GM12878 (cell line): ENCODE data around the gene MATN1. TPM values are rescaled to one million over a fixed set of nuclear protein-coding genes. Genes with fewer than 3 reads are reported as not detected.

ENCODE experiments used
- ASH2L ChIP-seq: fragments of 300-600, 200-600 bp; sonication (generic); IDR thresholded peaks from 2 replicates; pipeline ENCODE4 v1.6.1; 2017; ENCODE audit warnings: low read depth, mild to moderate bottlenecking, borderline replicate concordance
- ATF7 ChIP-seq: fragments of 450-650 bp; IDR thresholded peaks from 2 replicates; pipeline ENCODE4 v1.6.1; 2016; ENCODE audit warnings: low read depth, mild to moderate bottlenecking
- BMI1 ChIP-seq: fragments of 450-650 bp; IDR thresholded peaks from 2 replicates; pipeline ENCODE4 v1.6.1; 2016; ENCODE audit warnings: mild to moderate bottlenecking, moderate library complexity, borderline replicate concordance
- CBX5 ChIP-seq: sonication (generic); IDR thresholded peaks from 2 replicates; pipeline ENCODE4 v1.6.1; 2016; ENCODE audit warnings: low read depth, moderate library complexity, mild to moderate bottlenecking, inconsistent platforms
- CREM ChIP-seq: IDR thresholded peaks from 2 replicates; pipeline ENCODE4 v1.6.1; 2014; ENCODE audit warnings: antibody characterized with exemption, low read depth
- DPF2 ChIP-seq: fragments of 450-650 bp; IDR thresholded peaks from 2 replicates; pipeline ENCODE4 v1.6.1; 2017; ENCODE audit warnings: mild to moderate bottlenecking
- HCFC1 ChIP-seq: fragments of 150-350 bp; IDR thresholded peaks from 2 replicates; pipeline ENCODE4 v1.6.1; 2014; ENCODE audit warnings: low read length
- NFYA ChIP-seq: IDR thresholded peaks from 2 replicates; pipeline ENCODE4 v1.6.1; 2011; ENCODE audit warnings: low read depth, mild to moderate bottlenecking, low read length, improper control_type of control experiment, borderline replicate concordance
- NR2C1 ChIP-seq: fragments of 450-650 bp; IDR thresholded peaks from 2 replicates; pipeline ENCODE4 v1.6.1; 2017; ENCODE audit warnings: antibody characterized with exemption, mild to moderate bottlenecking, moderate library complexity
- POLR2A ChIP-seq: IDR thresholded peaks from 2 replicates; pipeline ENCODE4 v1.6.1; 2011; ENCODE audit warnings: low read depth, mild to moderate bottlenecking, low read length
- POLR2AphosphoS2 ChIP-seq: IDR thresholded peaks from 2 replicates; pipeline ENCODE4 v1.6.1; 2011; ENCODE audit warnings: low read depth, mild to moderate bottlenecking, low read length, improper control_type of control experiment, moderate library complexity
- RBBP5 ChIP-seq: fragments of 200-600 bp; sonication (generic); conservative IDR thresholded peaks from 2 replicates; pipeline ENCODE4 v1.6.1; 2016
- SIN3A ChIP-seq: IDR thresholded peaks from 2 replicates; pipeline ENCODE4 v1.6.1; 2012; ENCODE audit warnings: low read depth, low read length, improper control_type of control experiment
- polyA plus RNA-seq, 11 experiments: library from polyadenylated mRNA; depleted of rRNA in 4 of 11; unstranded in 6 of 11; stranded (reverse) in 5 of 11; fragments of >200 nt; fragmentation: Nextera tagmentation in 4 of 11; fragmentation: Illumina TruSeq in 1 of 11; extraction: Ambion mirVana in 4 of 11; extraction: Trizol in 1 of 11; gene quantifications; 1 replicate in 1 of 11; 2 replicates in 10 of 11; pipeline versions ENCODE4 v1.2.1 to v1.2.3, GENCODE V29; 2011 to 2016; ENCODE audit warnings: inconsistent platforms in 2 of 11, missing spikeins in 2 of 11, low read depth in 1 of 11
- total RNA-seq, 4 experiments: library from RNA; depleted of rRNA in 3 of 4; stranded (reverse); fragments of >200 nt in 3 of 4; fragmentation: Illumina TruSeq in 1 of 4; extraction: Trizol in 1 of 4; gene quantifications; 2 replicates each; pipeline versions ENCODE4 v1.2.1 to v1.2.3, GENCODE V29; 2013 to 2021
- TF ChIP-seq, protein P1 (sequence below): fragments of 150-350 bp; IDR thresholded peaks from 2 replicates; pipeline ENCODE4 v1.6.1; 2016; ENCODE audit warnings: low read depth, low read length
- TF ChIP-seq, protein P2 (sequence below): IDR thresholded peaks from 2 replicates; pipeline ENCODE4 v1.6.1; 2012; ENCODE audit warnings: low read depth, low read length, improper control_type of control experiment
- TF ChIP-seq, protein P3 (sequence below): fragments of 450-650 bp; formaldehyde crosslinking; IDR thresholded peaks from 2 replicates; pipeline ENCODE4 v1.4.0; 2020; ENCODE audit warnings: mild to moderate bottlenecking, moderate library complexity
- TF ChIP-seq, protein P4 (sequence below): IDR thresholded peaks from 2 replicates; pipeline ENCODE4 v1.6.1; 2012; ENCODE audit warnings: low read depth, low read length, improper control_type of control experiment
- TF ChIP-seq, protein P5 (sequence below): fragments of 450-650 bp; IDR thresholded peaks from 2 replicates; pipeline ENCODE4 v1.6.1; 2017; ENCODE audit warnings: low read depth, mild to moderate bottlenecking, moderate library complexity

MATN1 gene
- total and polyA plus RNA-seq, 10 of the 15 experiments (the other 5 are each of a cell fraction or from before 2014, with no cell fraction given) = 0.04 to 0.50 (median 0.10) TPM; not detected in 1

DNA sequence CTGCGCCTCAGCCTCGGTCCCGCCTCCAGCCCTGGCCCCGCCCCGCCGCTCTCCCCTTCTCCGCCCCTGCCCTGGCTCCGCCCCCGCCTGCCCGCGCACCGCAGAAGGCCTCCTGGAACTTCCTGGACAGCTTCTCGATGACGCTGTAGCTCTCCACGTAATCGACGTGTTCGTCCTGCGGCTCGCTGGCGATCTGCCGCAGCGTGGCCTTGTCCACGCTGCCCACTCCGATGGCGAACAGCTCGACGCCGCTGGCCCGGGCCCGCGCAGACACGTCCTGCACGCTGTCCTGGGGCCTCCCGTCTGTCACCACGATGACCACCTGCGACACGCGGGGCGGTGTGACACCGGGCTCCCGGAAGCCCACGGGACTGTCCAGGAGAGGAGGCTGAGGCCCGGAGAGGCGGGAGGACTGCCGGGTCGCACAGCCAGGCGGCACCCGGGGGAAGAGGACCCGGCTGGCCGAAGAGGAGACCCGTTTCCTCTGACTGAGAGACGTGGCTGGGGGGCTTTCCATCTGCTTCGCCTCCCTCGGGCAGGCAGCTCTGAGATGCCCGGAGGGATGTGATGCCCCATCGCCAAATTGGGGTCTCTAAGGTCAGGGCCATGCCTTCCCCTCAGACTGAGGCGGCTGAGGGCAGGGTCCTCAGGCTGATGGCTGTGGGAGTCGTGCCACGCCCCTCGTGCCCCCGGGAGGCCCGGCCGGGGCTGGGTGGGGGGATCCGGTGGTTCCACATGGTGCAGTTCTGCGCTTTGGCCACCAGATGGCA lies 4.6 kb downstream of the MATN1 start (continued):
- TF ChIP-seq, protein P1, sequence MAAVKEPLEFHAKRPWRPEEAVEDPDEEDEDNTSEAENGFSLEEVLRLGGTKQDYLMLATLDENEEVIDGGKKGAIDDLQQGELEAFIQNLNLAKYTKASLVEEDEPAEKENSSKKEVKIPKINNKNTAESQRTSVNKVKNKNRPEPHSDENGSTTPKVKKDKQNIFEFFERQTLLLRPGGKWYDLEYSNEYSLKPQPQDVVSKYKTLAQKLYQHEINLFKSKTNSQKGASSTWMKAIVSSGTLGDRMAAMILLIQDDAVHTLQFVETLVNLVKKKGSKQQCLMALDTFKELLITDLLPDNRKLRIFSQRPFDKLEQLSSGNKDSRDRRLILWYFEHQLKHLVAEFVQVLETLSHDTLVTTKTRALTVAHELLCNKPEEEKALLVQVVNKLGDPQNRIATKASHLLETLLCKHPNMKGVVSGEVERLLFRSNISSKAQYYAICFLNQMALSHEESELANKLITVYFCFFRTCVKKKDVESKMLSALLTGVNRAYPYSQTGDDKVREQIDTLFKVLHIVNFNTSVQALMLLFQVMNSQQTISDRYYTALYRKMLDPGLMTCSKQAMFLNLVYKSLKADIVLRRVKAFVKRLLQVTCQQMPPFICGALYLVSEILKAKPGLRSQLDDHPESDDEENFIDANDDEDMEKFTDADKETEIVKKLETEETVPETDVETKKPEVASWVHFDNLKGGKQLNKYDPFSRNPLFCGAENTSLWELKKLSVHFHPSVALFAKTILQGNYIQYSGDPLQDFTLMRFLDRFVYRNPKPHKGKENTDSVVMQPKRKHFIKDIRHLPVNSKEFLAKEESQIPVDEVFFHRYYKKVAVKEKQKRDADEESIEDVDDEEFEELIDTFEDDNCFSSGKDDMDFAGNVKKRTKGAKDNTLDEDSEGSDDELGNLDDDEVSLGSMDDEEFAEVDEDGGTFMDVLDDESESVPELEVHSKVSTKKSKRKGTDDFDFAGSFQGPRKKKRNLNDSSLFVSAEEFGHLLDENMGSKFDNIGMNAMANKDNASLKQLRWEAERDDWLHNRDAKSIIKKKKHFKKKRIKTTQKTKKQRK = no peak
- TF ChIP-seq, protein P2, sequence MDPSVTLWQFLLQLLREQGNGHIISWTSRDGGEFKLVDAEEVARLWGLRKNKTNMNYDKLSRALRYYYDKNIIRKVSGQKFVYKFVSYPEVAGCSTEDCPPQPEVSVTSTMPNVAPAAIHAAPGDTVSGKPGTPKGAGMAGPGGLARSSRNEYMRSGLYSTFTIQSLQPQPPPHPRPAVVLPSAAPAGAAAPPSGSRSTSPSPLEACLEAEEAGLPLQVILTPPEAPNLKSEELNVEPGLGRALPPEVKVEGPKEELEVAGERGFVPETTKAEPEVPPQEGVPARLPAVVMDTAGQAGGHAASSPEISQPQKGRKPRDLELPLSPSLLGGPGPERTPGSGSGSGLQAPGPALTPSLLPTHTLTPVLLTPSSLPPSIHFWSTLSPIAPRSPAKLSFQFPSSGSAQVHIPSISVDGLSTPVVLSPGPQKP = no peak
- TF ChIP-seq POLR2AphosphoS2 (peak; percentile 81; the same call in 1 of the 2 replicates), CREM (peak; percentile 88), BMI1 (no peak), DPF2 (peak; percentile 77), NFYA (no peak), RBBP5 (no peak), HCFC1 (peak; percentile 20; the same call in 1 of the 2 replicates), ASH2L (no peak), NR2C1 (no peak), CBX5 (no peak), SIN3A (peak; percentile 63; the same call in 1 of the 2 replicates), ATF7 (peak; percentile 34; the same call in 1 of the 2 replicates), POLR2A (peak; percentile 87)
- TF ChIP-seq, protein P3, sequence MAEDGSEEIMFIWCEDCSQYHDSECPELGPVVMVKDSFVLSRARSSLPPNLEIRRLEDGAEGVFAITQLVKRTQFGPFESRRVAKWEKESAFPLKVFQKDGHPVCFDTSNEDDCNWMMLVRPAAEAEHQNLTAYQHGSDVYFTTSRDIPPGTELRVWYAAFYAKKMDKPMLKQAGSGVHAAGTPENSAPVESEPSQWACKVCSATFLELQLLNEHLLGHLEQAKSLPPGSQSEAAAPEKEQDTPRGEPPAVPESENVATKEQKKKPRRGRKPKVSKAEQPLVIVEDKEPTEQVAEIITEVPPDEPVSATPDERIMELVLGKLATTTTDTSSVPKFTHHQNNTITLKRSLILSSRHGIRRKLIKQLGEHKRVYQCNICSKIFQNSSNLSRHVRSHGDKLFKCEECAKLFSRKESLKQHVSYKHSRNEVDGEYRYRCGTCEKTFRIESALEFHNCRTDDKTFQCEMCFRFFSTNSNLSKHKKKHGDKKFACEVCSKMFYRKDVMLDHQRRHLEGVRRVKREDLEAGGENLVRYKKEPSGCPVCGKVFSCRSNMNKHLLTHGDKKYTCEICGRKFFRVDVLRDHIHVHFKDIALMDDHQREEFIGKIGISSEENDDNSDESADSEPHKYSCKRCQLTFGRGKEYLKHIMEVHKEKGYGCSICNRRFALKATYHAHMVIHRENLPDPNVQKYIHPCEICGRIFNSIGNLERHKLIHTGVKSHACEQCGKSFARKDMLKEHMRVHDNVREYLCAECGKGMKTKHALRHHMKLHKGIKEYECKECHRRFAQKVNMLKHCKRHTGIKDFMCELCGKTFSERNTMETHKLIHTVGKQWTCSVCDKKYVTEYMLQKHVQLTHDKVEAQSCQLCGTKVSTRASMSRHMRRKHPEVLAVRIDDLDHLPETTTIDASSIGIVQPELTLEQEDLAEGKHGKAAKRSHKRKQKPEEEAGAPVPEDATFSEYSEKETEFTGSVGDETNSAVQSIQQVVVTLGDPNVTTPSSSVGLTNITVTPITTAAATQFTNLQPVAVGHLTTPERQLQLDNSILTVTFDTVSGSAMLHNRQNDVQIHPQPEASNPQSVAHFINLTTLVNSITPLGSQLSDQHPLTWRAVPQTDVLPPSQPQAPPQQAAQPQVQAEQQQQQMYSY (CRISPR knock-in tag) = no peak
- TF ChIP-seq, protein P4, sequence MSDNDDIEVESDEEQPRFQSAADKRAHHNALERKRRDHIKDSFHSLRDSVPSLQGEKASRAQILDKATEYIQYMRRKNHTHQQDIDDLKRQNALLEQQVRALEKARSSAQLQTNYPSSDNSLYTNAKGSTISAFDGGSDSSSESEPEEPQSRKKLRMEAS = peak; percentile 91
- TF ChIP-seq, protein P5, sequence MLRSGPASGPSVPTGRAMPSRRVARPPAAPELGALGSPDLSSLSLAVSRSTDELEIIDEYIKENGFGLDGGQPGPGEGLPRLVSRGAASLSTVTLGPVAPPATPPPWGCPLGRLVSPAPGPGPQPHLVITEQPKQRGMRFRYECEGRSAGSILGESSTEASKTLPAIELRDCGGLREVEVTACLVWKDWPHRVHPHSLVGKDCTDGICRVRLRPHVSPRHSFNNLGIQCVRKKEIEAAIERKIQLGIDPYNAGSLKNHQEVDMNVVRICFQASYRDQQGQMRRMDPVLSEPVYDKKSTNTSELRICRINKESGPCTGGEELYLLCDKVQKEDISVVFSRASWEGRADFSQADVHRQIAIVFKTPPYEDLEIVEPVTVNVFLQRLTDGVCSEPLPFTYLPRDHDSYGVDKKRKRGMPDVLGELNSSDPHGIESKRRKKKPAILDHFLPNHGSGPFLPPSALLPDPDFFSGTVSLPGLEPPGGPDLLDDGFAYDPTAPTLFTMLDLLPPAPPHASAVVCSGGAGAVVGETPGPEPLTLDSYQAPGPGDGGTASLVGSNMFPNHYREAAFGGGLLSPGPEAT = peak; percentile 76
